Memory B cell (primary cell): ENCODE results near the gene TDP2.
"Not testable (repeated sequence)": the region's sequence is repeated elsewhere in the genome, so short reads cannot be mapped to it uniquely, and the experiment has no call there.

Source experiments
- ATAC-seq: fragments of 150-1000 bp; cut with Tn5 transposase; 2 replicates; pipeline ENCODE4 v1.10.0; 2021; ENCODE audit warnings: low read depth, mild to moderate bottlenecking, moderate library complexity
- DNase-seq, 2 donors: peaks; one replicate each; pipeline ENCODE4 v3.0.0; 2022; ENCODE audit warnings: low spot score in 2 of 2
- H3K27ac Mint-ChIP-seq: one replicate; pipeline ENCODE4 v1.8.0; 2022; ENCODE audit warnings: mild to moderate bottlenecking, moderate library complexity, mixed read lengths
- H3K27me3 Mint-ChIP-seq: one replicate; pipeline ENCODE4 v1.8.0; 2022; ENCODE audit warnings: mixed read lengths
- H3K36me3 Mint-ChIP-seq: one replicate; pipeline ENCODE4 v1.8.0; 2022; ENCODE audit warnings: mild to moderate bottlenecking, mixed read lengths
- H3K4me1 Mint-ChIP-seq: one replicate; pipeline ENCODE4 v1.8.0; 2022; ENCODE audit warnings: mixed read lengths
- H3K4me3 Mint-ChIP-seq: one replicate; pipeline ENCODE4 v1.8.0; 2022; ENCODE audit warnings: mild to moderate bottlenecking, moderate library complexity, mixed read lengths
- H3K9me3 Mint-ChIP-seq: one replicate; pipeline ENCODE4 v1.8.0; 2022; ENCODE audit warnings: mixed read lengths

Gene TDP2

DNA sequence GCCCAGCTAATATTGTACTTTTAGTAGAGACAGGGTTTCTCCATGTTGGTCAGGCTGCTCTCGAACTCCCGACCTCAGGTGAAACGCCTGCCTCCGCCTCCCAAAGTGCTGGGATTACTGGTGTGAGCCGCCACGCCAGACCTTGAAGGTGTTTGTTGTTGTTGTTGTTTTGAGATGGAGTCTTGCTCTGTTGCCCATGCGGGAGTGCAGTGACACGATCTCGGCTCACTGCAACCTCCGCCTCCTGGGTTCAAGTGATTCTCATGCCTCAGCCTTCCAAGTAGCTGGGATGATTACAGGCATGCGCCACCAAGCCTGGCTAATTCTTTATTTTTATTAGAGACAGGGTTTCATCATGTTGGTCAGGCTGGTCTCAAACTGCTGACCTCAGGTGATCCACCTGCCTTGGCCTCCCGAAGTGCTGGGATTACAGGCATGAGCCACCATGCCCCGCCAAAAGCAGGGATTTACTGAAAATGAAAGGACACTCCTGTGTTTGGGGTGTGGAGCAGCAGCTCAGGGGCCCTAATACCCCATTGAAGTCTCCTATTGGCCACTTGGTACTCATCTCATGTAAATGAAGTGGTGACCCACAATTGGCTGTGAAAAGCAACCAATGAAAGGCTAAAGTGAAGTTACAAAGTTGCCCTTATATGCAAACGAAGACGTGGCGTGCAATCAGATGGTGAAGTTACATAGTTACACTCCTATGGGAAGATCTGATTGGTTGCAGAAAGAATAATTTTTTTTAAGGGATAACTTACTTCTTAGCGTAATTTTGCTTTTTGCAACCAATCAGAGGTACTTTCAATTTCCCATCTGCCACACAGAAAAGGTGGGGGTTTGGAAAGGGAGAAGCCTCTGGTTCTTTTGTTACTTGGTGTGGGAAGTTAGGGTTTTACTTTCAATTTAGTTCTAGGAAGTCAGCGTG lies 1.6 kb upstream of the TDP2 start:
- DNase-seq, H3K27me3 Mint-ChIP-seq, H3K27ac Mint-ChIP-seq, ATAC-seq, H3K9me3 Mint-ChIP-seq: not testable (repeated sequence)
- peaks cover 15% of the 10 kb centered on the region for H3K36me3 Mint-ChIP-seq
- peaks cover 27% of the 10 kb centered on the region for H3K4me1 Mint-ChIP-seq
- peak overlapping the region; percentile 99 for H3K4me3 Mint-ChIP-seq

DNA sequence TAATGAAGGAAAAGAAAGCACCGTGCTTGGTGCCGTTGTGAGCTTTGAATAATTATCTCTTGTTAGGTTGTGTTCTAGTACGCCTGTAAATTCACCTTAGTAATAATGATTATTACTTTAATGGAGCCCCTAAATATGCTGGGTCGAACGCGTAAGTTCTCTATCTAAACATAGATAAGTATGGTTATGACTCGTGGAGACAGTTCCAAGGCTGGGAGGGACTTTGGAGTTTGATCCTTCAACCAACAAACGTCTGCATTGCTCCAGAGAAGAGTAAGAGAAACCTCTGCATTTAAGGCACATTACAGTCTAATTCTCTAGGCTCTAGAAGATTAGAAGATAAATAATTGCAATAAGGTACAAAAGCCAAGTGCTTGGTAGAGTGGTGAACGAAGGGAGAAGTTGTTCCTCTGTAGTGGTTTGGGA lies 692 bp upstream of the TDP2 start:
- ATAC-seq (no peak), DNase-seq (no peak)
- Mint-ChIP-seq H3K4me1 (peaks cover 31% of the 10 kb centered on the region), H3K4me3 (peak overlapping the region; percentile 99), H3K36me3 (peaks cover 22% of the 10 kb centered on the region), H3K9me3 (peaks cover 1% of the 10 kb centered on the region), H3K27ac (peak overlapping the region; percentile 98), H3K27me3 (no peaks in the 10 kb centered on the region)

DNA sequence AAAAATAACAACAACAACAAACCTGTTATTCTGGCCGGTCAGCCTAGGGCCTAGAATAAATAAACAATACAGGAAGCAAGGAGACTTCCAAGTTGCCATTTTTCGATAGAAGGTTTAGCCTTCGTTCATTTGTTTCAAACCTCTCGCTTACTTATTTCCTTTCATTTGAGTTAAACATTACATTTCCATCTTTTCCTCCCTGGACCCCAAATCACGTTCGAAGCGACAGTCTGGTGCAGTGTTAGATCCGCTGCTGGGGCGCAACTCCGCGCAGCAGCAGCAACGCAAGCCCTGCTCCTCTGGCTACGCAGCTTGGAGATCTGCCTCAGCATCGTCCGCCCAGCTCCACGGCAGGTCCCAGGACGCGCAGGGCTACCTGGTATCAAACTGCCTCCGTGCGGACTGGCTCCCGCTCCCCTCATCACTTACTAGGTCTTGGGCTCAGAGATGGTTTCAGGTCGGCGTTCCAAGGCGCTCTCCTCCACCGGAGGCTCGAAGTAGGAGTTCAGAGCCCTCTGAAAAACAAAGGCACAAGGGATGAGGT lies 530 bp downstream of the TDP2 start:
- H3K27me3 Mint-ChIP-seq = no peaks in the 10 kb centered on the region
- peak overlapping the region; percentile 99 for H3K4me3 Mint-ChIP-seq
- H3K4me1 Mint-ChIP-seq = peaks cover 31% of the 10 kb centered on the region
- DNase-seq (no peak), ATAC-seq (peak; percentile 16)
- H3K9me3 Mint-ChIP-seq = peaks cover 1% of the 10 kb centered on the region
- H3K36me3 Mint-ChIP-seq = peaks cover 21% of the 10 kb centered on the region
- peak overlapping the region; percentile 98 for H3K27ac Mint-ChIP-seq

DNA sequence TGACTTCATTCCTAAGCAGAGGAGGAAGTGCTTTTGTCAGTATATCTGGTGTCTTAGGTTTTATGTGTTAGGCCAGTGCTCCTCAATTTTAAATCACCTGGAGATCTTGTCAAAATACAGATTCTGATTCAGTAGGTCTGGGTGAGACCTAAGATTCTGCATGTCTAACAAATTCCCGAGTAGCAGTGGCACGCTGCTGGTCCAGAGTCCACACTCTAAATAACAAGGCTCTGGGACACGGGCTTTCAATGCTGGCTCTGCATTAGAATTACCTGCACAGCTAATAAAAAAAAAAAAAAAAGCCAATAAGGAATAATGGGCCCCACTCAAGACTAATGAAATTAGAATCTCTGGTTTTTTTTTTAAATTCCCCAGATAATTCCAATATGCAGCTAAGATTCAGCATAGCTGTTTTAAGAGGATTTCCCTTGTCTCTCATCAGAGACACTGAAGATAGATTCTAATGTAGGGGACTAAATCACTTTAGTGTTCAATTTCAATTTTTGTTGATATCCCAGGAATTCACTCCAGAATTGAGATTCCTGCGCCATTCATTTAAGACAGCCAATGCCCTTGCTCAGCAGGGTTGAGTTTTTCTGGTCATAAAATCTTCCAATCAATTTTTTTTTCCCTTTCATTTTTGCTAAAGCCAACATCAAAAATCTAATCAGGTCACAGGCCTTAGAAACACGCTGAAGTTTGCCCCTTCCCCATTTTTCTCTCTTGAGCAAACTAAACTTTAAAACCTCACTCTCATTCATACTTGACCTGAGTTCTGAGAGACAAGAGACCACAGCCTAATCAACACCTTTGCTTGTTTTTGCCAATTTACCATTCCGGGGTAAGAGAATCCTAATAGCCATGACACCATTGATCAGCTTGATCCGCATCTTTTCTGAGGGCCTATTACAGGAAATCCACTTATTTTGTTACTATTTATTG lies 2.4 kb downstream of the TDP2 start:
- no peak overlapping the region for H3K4me3 Mint-ChIP-seq
- peak overlapping the region; percentile 98 for H3K27ac Mint-ChIP-seq
- peaks cover 31% of the 10 kb centered on the region for H3K4me1 Mint-ChIP-seq
- H3K36me3 Mint-ChIP-seq = peaks cover 12% of the 10 kb centered on the region
- no peaks in the 10 kb centered on the region for H3K9me3 Mint-ChIP-seq
- no peak for DNase-seq
- H3K27me3 Mint-ChIP-seq = no peaks in the 10 kb centered on the region
- no peak for ATAC-seq

DNA sequence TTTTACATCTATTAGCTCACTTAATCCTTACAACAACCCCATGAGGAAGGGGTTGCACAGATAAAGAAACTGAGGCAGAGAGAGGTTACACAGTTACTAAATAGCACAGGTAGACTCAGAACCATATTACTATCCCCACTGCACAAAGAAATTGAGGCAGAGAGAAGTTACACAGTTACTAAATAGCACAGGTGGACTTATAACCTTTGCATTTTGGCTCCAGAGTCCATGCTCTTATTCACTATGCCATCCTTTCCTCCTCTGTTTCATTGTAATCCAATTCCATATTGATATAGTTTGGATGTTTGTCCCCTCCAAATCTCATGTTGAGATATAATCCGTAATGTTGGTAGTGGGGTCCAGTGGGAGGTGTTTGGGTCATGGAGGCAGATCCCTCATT lies 3.5 kb downstream of the TDP2 start:
- H3K36me3 Mint-ChIP-seq = peaks cover 12% of the 10 kb centered on the region
- no peak overlapping the region for H3K4me3 Mint-ChIP-seq
- peak overlapping the region; percentile 49 for H3K27ac Mint-ChIP-seq
- DNase-seq = no peak
- no peaks in the 10 kb centered on the region for H3K9me3 Mint-ChIP-seq
- H3K4me1 Mint-ChIP-seq = peaks cover 31% of the 10 kb centered on the region
- no peak for ATAC-seq
- H3K27me3 Mint-ChIP-seq = no peaks in the 10 kb centered on the region

DNA sequence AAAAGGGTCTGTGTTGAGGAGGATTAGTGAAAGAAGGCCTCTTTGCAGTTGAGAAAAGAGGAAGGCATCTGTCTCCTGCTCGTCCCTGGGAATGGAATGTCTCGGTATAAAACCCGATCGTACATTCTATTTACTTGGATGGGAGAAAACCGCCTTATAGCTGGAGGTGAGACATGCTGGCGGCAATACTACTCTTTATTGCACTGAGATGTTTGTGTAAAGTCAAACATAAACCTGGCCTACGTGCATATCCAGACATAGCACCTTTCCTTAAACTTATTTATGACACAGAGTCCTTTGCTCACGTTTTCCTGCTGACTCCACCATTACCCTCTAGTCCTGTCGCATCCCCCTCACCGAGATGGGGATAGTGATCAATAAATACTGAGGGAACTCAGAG lies 4.5 kb downstream of the TDP2 start:
- Mint-ChIP-seq H3K27me3 (no peaks in the 10 kb centered on the region), H3K9me3 (no peaks in the 10 kb centered on the region), H3K36me3 (peaks cover 16% of the 10 kb centered on the region), H3K4me3 (no peak overlapping the region), H3K4me1 (peaks cover 27% of the 10 kb centered on the region), H3K27ac (no peak overlapping the region)
- DNase-seq = no peak
- no peak for ATAC-seq

DNA sequence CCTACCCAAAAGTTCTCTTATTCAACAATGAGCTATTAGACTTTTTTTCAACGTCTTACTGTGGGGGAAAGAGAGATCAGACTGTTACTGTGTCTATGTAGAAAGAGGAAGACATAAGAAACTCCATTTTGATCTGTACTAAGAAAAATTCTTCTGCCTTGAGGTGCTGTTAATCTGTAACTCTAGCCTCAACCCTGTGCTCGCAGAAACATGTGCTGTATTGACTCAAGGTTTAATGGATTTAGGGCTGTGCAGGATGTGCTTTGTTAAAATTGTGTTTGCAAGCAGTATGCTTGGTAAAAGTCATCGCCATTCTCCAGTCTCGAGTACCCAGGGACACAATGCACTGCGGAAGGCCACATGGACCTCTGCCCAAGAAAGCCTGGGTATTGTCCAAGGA lies 4.9 kb downstream of the TDP2 start:
- Mint-ChIP-seq H3K36me3 (peaks cover 16% of the 10 kb centered on the region), H3K27ac (peak overlapping the region; percentile 25), H3K4me1 (peaks cover 27% of the 10 kb centered on the region)
- DNase-seq, ATAC-seq, H3K4me3 Mint-ChIP-seq, H3K9me3 Mint-ChIP-seq, H3K27me3 Mint-ChIP-seq: not testable (repeated sequence)

DNA sequence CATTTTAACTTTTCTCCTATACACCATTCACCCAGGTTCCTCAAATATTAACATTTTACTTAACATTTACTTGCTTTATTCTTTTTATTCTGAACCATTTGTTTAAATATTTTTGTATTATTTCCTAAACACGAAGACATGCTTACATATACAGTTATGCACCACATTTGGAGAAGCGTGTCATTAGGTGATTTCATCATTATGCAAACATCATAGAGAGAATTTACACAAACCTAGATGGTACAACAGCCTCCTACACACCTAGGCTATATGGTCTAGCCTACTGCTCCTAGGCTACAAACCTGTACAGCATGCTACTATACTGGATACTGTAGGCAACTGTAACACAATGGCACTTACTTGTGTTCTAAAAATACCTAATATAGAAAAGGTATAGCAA lies 6.6 kb downstream of the TDP2 start:
- Mint-ChIP-seq H3K9me3 (no peaks in the 10 kb centered on the region), H3K36me3 (peaks cover 24% of the 10 kb centered on the region)

DNA sequence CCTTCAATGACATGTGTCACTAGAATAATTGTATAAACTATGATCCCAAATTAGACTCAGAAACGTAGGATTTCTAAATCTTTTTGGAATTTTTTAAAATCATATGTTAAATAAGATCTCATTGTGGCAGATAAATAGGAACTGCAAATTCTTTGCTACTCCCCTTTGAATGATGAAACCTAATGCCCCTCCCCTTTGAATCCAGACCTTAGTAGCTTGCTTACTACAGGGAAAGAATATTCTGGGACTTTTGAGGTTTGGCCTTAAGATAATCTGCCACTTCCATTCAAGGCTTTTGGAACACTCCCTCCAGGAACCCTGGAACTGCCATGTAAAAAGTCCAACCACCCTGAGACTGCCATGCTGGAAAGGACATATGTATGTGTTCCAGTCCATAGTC lies 7.1 kb downstream of the TDP2 start:
- Mint-ChIP-seq H3K4me1 (peaks cover 19% of the 10 kb centered on the region), H3K27ac (no peak overlapping the region), H3K36me3 (peaks cover 22% of the 10 kb centered on the region), H3K9me3 (no peaks in the 10 kb centered on the region), H3K27me3 (no peaks in the 10 kb centered on the region), H3K4me3 (no peak overlapping the region)
- DNase-seq (no peak), ATAC-seq (no peak)

More for the DNA sequence above, 6.6 kb downstream of the TDP2 start:
- no peak for ATAC-seq
- H3K27ac Mint-ChIP-seq = no peak overlapping the region
- no peak for DNase-seq
- peaks cover 25% of the 10 kb centered on the region for H3K4me1 Mint-ChIP-seq
- no peaks in the 10 kb centered on the region for H3K27me3 Mint-ChIP-seq
- no peak overlapping the region for H3K4me3 Mint-ChIP-seq

DNA sequence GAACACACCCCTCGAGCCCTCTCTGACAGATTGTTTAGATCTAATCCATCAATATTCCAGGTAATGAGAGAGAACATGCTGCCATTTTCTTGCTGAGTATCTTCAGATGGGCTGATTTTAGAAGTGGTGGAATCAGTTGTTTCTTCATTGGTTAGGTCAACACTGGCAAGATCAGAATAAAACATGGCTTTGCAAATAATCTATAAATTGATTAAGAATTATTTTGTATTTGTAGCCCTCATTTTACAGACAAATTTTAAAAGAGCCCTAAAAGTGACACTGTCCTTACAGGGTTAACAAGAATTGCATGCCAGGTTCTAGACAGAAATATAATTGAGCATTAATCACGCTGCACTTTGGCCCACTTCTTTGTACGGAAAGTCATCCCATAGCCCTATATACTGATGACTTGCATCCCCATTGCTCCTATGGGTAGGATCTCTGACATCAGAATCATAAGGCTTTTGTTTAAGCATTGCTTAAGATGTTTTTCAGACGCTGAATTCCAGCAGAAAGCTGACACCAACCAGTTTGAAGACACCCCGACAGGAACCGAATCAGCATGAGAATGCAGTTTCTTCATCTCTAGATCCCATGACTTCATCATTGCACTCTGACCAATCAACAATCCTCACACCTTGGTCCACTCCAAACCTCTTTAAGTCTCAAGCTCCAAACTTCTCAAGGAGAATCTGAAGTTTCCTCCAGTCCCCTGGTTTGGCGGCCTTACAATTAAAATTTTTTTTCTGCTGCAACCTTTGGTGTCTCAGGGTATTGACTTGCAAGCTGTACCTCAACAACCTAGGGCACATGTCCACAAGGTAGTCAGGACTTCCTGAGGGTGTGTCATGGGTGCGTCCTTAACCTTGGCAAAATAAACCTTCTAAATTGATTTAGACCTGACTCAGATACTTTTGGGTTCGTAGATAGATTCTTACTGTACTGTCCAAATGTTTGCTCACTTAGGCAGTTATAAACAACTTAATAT lies 7.8 kb downstream of the TDP2 start:
- peaks cover 16% of the 10 kb centered on the region for H3K4me1 Mint-ChIP-seq
- H3K4me3 Mint-ChIP-seq = no peak overlapping the region
- H3K36me3 Mint-ChIP-seq = peaks cover 24% of the 10 kb centered on the region
- ATAC-seq (no peak), DNase-seq (no peak)
- H3K9me3 Mint-ChIP-seq = no peaks in the 10 kb centered on the region
- H3K27ac Mint-ChIP-seq = peak overlapping the region; percentile 30
- H3K27me3 Mint-ChIP-seq = no peaks in the 10 kb centered on the region

DNA sequence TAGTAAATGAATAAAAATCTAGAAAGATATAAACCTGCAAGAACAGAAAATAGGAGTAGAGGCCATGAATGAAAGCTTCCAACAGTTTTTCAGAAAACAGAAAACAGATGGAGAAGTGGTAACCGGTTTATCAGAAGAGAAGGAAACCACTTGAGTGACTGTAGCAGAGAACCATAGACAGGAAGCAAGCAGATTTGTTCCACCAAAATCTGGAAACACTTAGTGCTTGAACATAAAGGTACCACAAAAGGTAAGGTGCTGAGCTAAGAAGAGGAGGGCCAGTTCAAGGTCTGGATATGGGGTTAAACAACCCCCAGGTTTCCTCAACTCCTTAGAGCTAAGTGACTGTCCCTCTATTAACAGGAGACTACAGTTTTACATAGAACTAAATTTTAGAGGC lies 11.5 kb downstream of the TDP2 start:
- no peak overlapping the region for H3K4me3 Mint-ChIP-seq
- no peaks in the 10 kb centered on the region for H3K9me3 Mint-ChIP-seq
- peaks cover 18% of the 10 kb centered on the region for H3K4me1 Mint-ChIP-seq
- ATAC-seq (no peak), DNase-seq (no peak)
- no peaks in the 10 kb centered on the region for H3K27me3 Mint-ChIP-seq
- peaks cover 33% of the 10 kb centered on the region for H3K36me3 Mint-ChIP-seq
- H3K27ac Mint-ChIP-seq = peak overlapping the region; percentile 84

DNA sequence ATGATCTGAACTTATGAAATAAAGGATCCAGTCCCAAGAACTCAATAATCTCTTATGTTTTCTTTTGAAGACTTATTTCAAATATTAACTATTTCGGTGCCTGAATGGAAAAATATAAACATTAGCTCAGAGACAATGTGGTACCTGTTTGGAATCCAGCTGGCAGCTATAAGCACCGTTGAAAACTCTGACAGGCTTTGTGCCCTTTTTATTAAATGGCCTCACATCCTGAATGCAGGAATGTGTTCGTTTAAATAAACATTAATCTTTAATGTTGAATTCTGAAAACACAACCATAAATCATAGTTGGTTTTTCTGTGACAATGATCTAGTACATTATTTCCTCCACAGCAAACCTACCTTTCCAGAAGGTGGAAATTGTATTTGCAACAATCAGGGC lies 16.3 kb downstream of the TDP2 start:
- Mint-ChIP-seq H3K4me1 (peaks cover 23% of the 10 kb centered on the region), H3K27ac (peak overlapping the region; percentile 55), H3K9me3 (no peaks in the 10 kb centered on the region), H3K4me3 (no peak overlapping the region), H3K36me3 (peaks cover 21% of the 10 kb centered on the region), H3K27me3 (no peaks in the 10 kb centered on the region)
- no peak for ATAC-seq
- DNase-seq = no peak

DNA sequence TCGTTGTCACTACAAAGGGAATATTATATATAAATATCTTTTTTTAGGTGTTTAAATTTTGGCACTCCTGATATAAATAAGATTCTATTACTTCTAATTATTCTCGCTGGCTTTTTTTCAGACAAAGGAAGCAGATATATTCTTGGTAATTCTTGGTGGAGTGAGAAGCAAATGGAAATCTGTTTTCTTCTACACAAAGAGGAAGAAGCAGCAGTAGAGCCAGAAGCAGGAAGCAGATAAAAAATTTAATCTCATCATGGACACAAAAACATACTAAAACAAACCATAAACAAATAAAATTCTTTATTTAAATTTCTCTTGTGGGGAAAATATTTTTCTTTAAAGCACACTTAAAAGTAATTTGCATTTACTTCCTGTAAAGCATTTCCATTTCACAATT lies 17.0 kb downstream of the TDP2 start:
- H3K4me3 Mint-ChIP-seq = no peak overlapping the region

More for the DNA sequence above, 17.0 kb downstream of the TDP2 start:
- H3K27ac Mint-ChIP-seq = no peak overlapping the region
- ATAC-seq (no peak), DNase-seq (no peak)
- peaks cover 21% of the 10 kb centered on the region for H3K36me3 Mint-ChIP-seq
- peaks cover 26% of the 10 kb centered on the region for H3K4me1 Mint-ChIP-seq
- no peaks in the 10 kb centered on the region for H3K27me3 Mint-ChIP-seq
- no peaks in the 10 kb centered on the region for H3K9me3 Mint-ChIP-seq
